22Rv1 (cell line): ENCODE results near the gene GNB1L.

ENCODE experiments used
- CTCF ChIP-seq: fragments of 450-650 bp; IDR thresholded peaks from 2 replicates; pipeline ENCODE4 v1.5.1; 2017; ENCODE audit warnings: mild to moderate bottlenecking
- ZFX ChIP-seq: fragments of 450-650 bp; IDR thresholded peaks from 2 replicates; pipeline ENCODE4 v1.6.1; 2017; ENCODE audit warnings: antibody characterized with exemption, borderline replicate concordance

GRCh38 chr22:19824926-19825339 lies 29.7 kb downstream of the GNB1L start:
- TF ChIP-seq CTCF (no peak), ZFX (no peak)
